ENCODE data around the gene GRID1.

- no peak for TF ChIP-seq CTCF (IDR thresholded peaks at IDR 0.05)
- TF ChIP-seq POLR2A (IDR thresholded peaks at IDR 0.05): no peak
Observed at GRCh38 chr10:86232644-86233043, 134.0 kb downstream of the GRID1 start.

Measured in Peyer's patch (tissue), 4 donors.